Endodermal cell (in vitro differentiated cells): ENCODE data around the gene RBM3. TPM values are rescaled to one million over a fixed set of nuclear protein-coding genes. Genes with fewer than 3 reads are reported as not detected.

Source experiments
- DNase-seq: peaks from one replicate; pipeline ENCODE4 v3.0.0-alpha.2; 2017
- H3K27ac ChIP-seq: 2 replicates; pipeline ENCODE4 v1.5.1; 2013; ENCODE audit warnings: mild to moderate bottlenecking, low read depth, low read length, moderate library complexity
- H3K27me3 ChIP-seq: 2 replicates; pipeline ENCODE4 v1.6.1; 2013; ENCODE audit warnings: mild to moderate bottlenecking, low read length, moderate library complexity; ENCODE audit not compliant: insufficient read depth, control insufficient read depth, poor library complexity, severe bottlenecking
- H3K36me3 ChIP-seq: 2 replicates; pipeline ENCODE4 v1.7.0; 2013; ENCODE audit warnings: mild to moderate bottlenecking, low read length, moderate library complexity; ENCODE audit not compliant: control insufficient read depth, insufficient read depth
- H3K4me1 ChIP-seq: one replicate; pipeline ENCODE4 v1.7.0; 2013; ENCODE audit warnings: low read length; ENCODE audit not compliant: control insufficient read depth, insufficient read depth
- H3K4me3 ChIP-seq: 2 replicates; pipeline ENCODE4 v1.5.1; 2013; ENCODE audit warnings: mild to moderate bottlenecking, low read length, moderate library complexity
- H3K9ac ChIP-seq: 2 replicates; pipeline ENCODE4 v1.6.1; 2013; ENCODE audit warnings: mild to moderate bottlenecking, low read length, moderate library complexity; ENCODE audit not compliant: poor library complexity, severe bottlenecking; ENCODE audit errors: extremely low read depth
- H3K9me3 ChIP-seq: 2 replicates; pipeline ENCODE4 v1.6.1; 2013; ENCODE audit warnings: mild to moderate bottlenecking, low read length, moderate library complexity; ENCODE audit not compliant: control insufficient read depth
- H3K27ac Mint-ChIP-seq: 2 replicates; pipeline ENCODE4 v1.8.0; 2020; ENCODE audit warnings: mixed read lengths
- H3K27me3 Mint-ChIP-seq: 2 replicates; pipeline ENCODE4 v1.8.0; 2021; ENCODE audit warnings: mild to moderate bottlenecking, mixed read lengths; ENCODE audit not compliant: insufficient read depth
- H3K36me3 Mint-ChIP-seq: 2 replicates; pipeline ENCODE4 v1.8.0; 2020; ENCODE audit warnings: low read depth, mixed read lengths
- H3K4me1 Mint-ChIP-seq: 2 replicates; pipeline ENCODE4 v1.8.0; 2020; ENCODE audit warnings: mixed read lengths
- H3K4me3 Mint-ChIP-seq: 2 replicates; pipeline ENCODE4 v1.8.0; 2020; ENCODE audit warnings: mild to moderate bottlenecking, moderate library complexity, mixed read lengths
- H3K9me3 Mint-ChIP-seq: 2 replicates; pipeline ENCODE4 v1.8.0; 2020; ENCODE audit warnings: mild to moderate bottlenecking, mixed read lengths
- CTCF ChIP-seq: fragments of 200-600 bp; sonication (generic); conservative IDR thresholded peaks from 2 replicates; pipeline ENCODE4 v1.5.0; 2021; ENCODE audit warnings: antibody characterized with exemption, mild to moderate bottlenecking
- WGBS, 2 experiments: methylation state at CpG; one replicate each; pipeline versions ENCODE4 v1.1.5 to v1.1.7; 2013; ENCODE audit warnings: missing lambda C conversion rate in 2 of 2, mixed read lengths in 1 of 2; ENCODE audit not compliant: insufficient coverage in 1 of 2, insufficient read length in 1 of 2; 5-methylcytosine and 5-hydroxymethylcytosine counted together
- total RNA-seq, 2 donors: library from RNA; stranded (reverse); fragmentation: NEBNext Ultra II Directional in 1 of 2; extraction: Animal tissue kit (Norgen Biotek cat#: 25700) in 1 of 2; gene quantifications; 2 replicates in 1 of 2; 3 replicates in 1 of 2; pipeline ENCODE4 v1.2.1, GENCODE V29; 2021

Gene RBM3
- total RNA-seq, 2 donors from 2014 or later = 183 to 189 TPM

DNA sequence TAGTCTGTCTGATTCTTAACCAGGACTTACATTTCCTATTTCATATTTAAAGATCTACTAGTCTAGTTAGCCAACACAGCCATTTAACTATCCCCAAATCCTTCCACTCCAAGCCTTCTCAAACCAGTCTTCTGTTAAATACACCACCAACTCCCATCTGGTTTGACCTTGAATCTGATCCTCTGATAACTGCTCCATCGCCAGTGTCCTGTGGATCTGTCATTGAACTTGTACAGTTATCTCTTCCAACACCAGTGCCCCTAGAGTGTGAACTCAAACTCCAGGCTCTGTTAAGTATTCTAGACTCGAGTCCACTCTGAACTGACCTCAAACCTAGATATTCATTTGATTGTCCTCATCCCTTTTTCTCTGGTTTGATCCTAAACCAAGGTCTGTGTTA lies 37.4 kb downstream of the RBM3 start:
- Histone ChIP-seq H3K4me1 (no peaks in the 10 kb centered on the region), H3K9ac (no peak overlapping the region), H3K4me3 (no peak overlapping the region), H3K27ac (no peak overlapping the region), H3K27me3 (no peaks in the 10 kb centered on the region), H3K9me3 (no peaks in the 10 kb centered on the region), H3K36me3 (no peaks in the 10 kb centered on the region)
- Mint-ChIP-seq H3K4me1 (peaks cover 4% of the 10 kb centered on the region), H3K9me3 (peaks cover 50% of the 10 kb centered on the region), H3K27me3 (peaks cover 4% of the 10 kb centered on the region), H3K27ac (no peak overlapping the region), H3K36me3 (peaks cover 3% of the 10 kb centered on the region), H3K4me3 (no peak overlapping the region)
- no peak for TF ChIP-seq CTCF
- WGBS, 2 experiments = 80 to 90% methylated on average over 1 to 2 of the region's 2 CpGs
- DNase-seq = no peak

GRCh38 chrX:48613502-48614160 lies 39.3 kb downstream of the RBM3 start:
- no peaks in the 10 kb centered on the region for H3K36me3 Mint-ChIP-seq
- Histone ChIP-seq H3K27me3 (no peaks in the 10 kb centered on the region), H3K9ac (no peak overlapping the region), H3K36me3 (no peaks in the 10 kb centered on the region), H3K27ac (no peak overlapping the region), H3K9me3 (no peaks in the 10 kb centered on the region), H3K4me3 (no peak overlapping the region), H3K4me1 (no peaks in the 10 kb centered on the region)
- no peak for TF ChIP-seq CTCF
- H3K9me3 Mint-ChIP-seq = peaks cover 51% of the 10 kb centered on the region
- H3K27ac Mint-ChIP-seq = no peak overlapping the region
- DNase-seq = no peak
- H3K27me3 Mint-ChIP-seq = peaks cover 4% of the 10 kb centered on the region
- WGBS, 2 experiments = 80 to 92% methylated on average over 3 to 6 of the region's 6 CpGs
- peaks cover 10% of the 10 kb centered on the region for H3K4me1 Mint-ChIP-seq
- no peak overlapping the region for H3K4me3 Mint-ChIP-seq

GRCh38 chrX:48616576-48616975 lies 42.3 kb downstream of the RBM3 start:
- peaks cover 55% of the 10 kb centered on the region for H3K9me3 Mint-ChIP-seq
- no peak for TF ChIP-seq CTCF
- H3K9me3 ChIP-seq = no peaks in the 10 kb centered on the region
- no peak overlapping the region for H3K4me3 ChIP-seq
- peaks cover 3% of the 10 kb centered on the region for H3K27me3 Mint-ChIP-seq
- no peak overlapping the region for H3K27ac ChIP-seq
- no peak overlapping the region for H3K27ac Mint-ChIP-seq
- no peaks in the 10 kb centered on the region for H3K27me3 ChIP-seq
- H3K36me3 ChIP-seq = no peaks in the 10 kb centered on the region
- no peak for DNase-seq
- H3K9ac ChIP-seq = no peak overlapping the region
- H3K4me1 ChIP-seq = no peaks in the 10 kb centered on the region
- no peaks in the 10 kb centered on the region for H3K36me3 Mint-ChIP-seq
- WGBS, 2 experiments = 79% methylated on average over 5 of the region's 5 CpGs; no CpG with 5 or more reads in 1 of the 2 experiments
- H3K4me3 Mint-ChIP-seq = no peak overlapping the region
- H3K4me1 Mint-ChIP-seq = peaks cover 10% of the 10 kb centered on the region
